ENCODE measurements around the gene ITGA5.

The ITGA5 gene

DNA sequence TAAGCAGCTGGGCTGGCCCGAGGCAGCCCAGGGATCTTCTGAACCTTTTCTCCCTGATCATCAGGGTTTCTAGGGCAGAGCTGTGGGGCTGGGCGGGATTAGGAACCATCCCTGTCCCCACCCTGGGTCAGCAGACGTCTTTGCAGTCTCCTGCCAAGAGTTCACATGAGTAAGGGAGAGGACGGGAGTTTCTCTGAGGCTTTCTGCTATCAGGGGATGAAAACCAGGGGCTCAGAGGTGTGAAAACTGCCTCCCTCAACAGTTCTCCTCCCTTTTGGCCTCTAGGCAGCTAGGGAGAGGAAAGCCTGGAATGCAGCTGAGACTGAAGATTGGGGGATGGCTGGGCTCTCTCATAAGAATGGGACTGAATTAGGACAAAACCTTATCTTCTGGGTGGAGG, 42.5 kb downstream of the ITGA5 start:
- DNase-seq: peak in 1 of 10 donors; percentile 12
- intact Hi-C loops (cut with DNase I): no loop called here

DNA sequence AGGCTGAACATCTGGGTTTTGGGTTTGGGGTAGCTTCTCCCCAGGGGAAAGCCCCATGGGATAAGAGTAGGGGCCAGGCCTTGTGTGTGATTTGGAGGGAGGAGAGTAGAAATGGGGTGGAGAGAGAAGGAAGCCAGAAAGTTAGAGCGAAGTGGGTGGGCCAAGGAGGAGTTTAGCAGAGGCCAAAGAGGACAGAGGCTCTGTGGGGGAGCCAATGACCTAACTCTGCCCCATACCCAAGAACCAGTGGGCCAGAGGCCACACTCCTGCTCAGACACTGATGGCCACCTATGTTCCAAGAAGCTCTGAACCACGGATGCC, 43.8 kb downstream of the ITGA5 start:
- intact Hi-C loops (cut with DNase I): no loop called here
- DNase-seq: peak in 1 of 10 donors; percentile 6

DNA sequence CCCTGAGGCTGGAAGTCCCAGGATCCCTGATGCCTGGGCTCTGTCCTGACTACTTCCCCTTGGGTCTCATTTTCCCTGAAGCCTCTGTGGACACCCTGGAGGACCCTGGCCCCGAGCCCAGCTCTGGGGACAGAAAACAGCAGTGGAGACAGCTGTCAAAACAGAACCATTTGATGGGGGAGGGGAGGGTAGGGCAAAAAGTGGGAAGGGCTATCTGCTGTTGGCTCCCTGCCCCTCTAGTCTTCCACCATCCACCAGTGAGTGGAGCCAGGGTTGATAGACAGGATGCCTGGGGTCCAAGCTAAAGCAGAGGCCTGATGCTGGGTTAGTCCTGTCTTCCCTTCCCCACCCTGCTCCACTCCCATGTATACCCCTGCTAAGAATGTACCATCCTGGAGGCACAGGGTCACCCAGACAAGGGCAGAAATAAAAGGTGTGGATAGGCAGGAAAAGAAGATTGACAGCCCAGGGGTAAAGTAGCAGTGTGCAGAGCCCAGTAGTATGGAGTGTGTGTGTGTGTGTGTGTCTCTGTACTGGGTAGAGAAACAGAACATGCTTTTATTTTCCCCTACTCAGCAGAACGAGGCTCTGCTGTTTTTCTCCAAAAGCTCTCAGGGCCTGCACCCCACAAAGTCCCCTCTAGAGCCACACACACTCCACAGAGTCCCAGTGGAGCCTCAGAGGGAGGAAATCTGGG, 44.4 kb downstream of the ITGA5 start:
- intact Hi-C loops (cut with DNase I): no loop called here
- peak in 1 of 10 donors; percentile 73 for DNase-seq

DNA sequence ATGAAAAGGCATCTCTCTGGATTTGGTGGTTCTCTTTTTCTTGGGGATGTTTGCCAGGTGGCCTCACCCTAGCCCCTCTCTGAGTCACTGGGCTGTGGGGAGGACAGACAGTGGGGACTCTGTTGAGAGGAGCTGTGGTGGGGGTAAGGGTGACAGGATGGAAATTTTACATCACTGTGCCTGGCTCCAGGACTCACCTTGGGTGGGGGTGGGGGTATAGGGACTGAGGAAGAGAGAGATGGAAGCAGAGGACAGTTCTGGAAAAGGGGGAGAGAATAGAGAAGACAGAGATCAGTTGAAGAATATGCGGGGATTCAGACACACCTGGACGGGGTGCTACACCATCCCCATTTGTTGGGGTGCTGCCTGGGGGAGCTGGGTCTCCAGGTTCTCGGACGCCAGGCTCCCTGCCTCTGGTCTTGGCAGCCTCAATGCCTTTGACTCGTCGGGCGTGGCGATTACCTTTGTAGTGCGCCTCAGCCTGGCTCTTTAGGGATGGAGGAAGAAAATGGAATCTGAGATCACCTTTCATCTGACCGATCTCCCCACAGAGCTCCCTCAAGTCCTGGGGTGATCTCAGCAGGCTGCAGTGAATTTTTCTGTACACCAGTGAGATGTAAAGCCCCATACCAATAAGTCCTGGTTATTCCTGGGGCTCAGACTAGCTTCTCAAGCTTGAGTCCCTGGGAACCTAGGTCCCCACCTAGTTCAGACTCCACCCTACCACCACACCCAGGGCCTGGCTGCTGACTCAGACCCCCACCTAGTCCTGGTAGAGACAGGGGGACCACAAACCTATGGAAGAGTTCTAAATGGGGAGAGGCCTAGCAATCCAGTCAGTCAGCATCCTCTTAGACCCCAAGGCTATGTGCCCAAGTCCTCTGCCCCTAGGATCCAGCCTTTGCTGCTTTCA, 45.2 kb downstream of the ITGA5 start:
- peak in 1 of 10 donors; percentile 63 for DNase-seq
- intact Hi-C loops (cut with DNase I): no loop called here

DNA sequence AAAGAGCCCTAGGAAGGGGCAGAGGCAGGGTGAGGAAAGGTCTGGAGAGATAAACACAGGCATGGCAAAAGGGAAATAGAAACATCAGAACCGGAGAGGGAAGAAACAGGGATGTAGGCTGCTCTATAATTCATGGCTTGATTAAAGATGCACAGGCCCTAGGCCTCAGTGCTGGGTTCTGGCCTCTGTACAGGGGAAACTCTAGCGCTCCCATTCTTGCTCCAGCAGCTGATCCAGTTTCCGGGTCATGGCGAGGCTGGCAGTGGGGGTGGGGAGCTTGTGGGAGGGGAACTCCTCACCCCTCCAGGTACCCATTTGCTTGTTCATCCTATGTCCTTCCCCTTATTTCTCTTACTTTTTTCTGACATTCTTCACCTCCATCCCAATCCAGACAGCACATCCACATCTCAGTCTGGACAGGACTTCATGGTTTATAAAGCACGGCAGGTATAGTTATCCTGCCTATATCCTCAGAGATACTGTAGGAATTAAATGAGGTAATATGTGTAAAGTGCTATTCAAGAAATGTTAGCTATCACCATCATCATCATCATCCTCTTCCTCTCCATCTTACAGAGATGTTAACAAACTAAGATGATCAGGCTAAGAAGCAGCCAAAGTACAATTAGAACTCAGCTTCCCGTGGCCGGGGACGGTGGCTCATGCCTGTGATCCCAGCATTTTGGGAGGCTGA, 46.8 kb downstream of the ITGA5 start:
- intact Hi-C loops (cut with DNase I): no loop called here
- DNase-seq: peak in 1 of 10 donors; percentile 42

DNA sequence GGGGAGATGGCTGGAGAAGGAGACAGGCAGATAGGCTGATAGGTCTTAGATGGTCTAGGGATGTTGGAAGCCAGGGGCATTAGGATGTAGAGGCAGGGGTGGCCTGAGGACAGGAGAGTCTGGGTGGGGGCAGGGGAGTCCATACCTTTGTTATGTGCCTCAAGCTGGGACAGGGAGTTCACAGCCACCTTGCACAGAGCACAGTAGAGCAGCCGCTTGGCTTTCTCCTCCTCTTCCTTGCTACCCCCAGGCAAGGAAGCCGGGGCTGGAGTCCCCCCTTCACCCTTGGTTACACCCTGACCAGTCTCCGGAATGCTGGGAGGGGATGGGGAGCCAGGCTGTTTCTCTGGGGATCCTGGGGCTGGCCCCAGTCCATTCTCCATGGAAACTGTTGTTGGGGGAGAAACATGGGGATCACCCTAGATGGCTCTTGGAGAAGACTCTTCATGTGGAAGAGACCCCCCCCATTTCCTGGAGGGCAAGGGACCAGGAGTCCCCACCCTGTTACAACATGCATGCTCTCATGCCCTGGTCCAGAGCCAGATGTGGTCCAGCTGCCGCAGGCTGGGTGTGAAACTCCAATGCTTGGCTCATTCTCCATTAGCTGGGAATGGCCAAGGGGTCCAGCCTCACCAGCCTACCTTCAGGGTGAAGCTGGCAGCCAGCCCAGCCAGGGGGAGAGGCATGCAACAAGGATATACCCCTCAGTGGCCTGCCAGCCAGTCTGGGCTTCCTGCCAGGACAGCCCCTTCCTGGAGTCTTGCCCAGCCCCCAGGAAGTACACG, 47.5 kb downstream of the ITGA5 start:
- peak in 2 of 10 donors; percentile 42 to 86 for DNase-seq
- intact Hi-C loops (cut with DNase I): no loop called here

DNA sequence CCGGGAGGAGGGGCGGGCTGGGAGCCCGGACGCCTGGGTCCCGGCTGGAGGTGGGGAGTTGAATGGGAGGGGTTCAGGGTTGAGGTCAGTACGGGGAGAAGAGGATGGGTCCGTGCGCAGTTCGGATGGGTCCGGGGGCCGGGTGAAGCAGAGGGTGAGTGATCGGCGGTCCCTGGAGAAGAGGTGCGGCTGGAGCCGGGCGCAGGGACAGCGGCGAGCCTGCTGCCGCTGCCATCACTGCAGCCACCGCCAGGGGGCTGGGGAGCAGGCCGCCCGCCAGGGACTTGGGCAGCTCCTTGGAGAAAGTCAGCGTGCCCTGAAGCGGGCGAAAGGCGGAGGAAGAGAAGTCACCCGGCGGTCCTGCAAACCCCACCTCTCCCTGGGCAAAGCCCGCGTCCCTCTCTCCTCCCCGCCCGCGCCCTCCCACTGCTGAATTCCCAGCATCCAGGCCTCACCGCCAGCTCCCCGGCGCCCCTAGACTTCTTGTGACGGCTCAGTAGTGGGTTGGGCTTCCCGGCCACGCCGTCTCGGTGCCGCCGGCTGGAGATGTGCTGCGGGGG, 48.8 kb downstream of the ITGA5 start:
- intact Hi-C loops (cut with DNase I): loop anchor here (1.0 kb wide), 1 partner anchor 9 kb away; no protein-coding TSS in a partner anchor
- DNase-seq: peak; percentile 59 to 97 (median 77)

DNA sequence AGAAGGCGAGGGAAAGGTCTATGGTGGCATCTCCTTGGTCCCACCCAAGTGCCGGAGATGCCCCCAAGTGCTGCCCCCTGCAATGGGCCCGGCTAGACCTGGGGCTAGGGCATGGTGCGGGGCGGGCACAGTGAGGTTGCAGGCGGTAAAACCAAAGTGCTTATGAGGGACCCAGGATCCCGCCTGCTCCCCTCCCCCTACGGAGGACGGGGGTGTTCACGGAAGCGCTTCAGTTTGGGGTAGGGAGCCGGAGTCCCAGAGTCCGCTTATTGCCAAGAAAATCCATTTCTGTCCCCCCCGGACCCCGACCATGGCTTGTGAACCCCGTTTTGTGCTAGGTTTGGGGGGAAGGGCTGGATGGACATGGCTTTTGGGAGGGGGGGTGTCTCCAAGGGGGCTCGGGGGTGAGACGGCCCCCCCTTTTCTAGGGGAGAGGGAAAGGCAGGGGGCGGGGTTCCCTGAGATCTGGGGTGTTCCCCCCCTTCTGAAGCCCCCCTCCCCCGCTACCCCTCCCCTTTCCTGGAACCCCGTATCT, 49.4 kb downstream of the ITGA5 start:
- intact Hi-C loops (cut with DNase I): loop anchor here (1.0 to 5.0 kb wide), 3 partner anchors 10 to 155 kb away; no protein-coding TSS in a partner anchor
- DNase-seq: no peak

DNA sequence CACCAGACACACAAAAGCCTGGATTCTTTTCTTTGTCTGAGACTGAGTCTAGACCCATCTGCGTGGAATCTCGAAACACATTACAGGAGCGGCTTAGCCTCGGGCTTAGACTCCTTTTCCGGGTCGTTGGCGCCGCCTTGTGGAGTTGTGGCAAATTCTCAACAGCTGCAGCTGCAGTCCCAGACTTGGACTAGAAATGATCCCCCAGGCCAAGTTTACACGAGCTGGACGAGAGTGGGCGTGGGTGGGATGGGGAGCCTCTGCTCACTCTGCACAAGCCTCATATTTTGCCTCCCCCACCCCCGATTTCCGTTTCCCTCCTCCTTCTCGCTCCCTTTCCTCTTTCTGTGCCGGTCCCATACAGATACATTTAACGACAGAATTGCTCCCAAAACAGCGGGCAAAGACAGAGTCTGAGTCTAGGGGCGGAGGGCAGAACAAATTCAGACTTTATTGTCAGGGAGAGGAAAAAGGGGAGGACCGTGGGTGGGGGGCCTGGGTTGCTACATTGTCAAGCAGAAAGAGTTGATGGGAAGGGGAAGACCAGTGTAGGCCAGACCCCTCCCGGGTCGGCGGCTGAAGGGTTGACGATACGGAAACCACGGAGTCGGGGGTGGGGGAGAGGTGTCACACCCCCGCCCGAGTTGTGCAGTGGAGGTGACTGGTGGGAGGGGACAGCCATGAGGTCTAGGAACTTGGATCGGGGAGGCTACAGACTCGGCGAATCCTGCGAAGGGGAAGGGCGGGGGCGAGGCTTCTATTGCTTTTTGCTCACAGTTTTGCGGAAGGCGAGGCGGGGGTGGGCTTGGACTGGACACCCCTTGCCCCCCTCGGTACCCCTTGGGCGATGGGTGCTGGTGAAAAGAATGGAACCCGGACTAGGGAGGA, 50.1 kb downstream of the ITGA5 start:
- intact Hi-C loops (cut with DNase I): loop anchor here (2.0 to 5.0 kb wide), 2 partner anchors 77 to 154 kb away; no protein-coding TSS in a partner anchor
- peak; percentile 81 to 98 (median 93) for DNase-seq

DNA sequence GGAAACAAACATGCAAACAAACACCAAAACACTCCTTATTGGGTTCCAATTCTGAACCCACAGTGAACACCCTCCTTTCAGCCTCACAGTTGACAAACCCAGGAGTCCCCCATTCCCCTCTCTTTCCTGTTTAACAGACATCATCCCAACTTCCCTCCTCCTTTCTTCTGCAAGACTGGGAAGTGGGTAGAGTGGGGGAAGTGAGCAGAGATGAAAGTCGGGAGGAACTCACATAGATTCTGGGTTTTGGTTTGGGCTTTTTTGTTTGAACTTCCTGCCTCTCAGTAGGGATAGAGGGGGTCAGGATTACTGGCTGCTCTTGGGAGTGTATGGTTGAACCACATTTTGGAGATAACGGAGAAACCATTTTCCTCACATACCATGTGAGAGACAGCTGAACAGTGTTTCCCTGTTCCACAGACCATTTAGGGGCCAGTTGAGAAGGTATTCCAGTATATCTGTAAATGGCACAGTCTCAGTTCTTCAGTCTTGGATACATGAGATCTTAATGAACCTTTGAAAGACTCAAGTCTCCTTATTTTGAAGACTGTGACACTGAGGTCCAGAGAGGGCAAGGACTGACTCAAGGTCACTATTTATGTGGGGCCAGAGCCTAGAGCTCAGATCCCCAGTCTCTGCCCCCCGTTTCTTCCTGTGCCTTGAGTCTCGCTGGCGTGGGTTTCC, 50.9 kb downstream of the ITGA5 start:
- DNase-seq: no peak
- intact Hi-C loops (cut with DNase I): loop anchor here (2.0 to 5.0 kb wide), 2 partner anchors 76 to 153 kb away; no protein-coding TSS in a partner anchor

DNA sequence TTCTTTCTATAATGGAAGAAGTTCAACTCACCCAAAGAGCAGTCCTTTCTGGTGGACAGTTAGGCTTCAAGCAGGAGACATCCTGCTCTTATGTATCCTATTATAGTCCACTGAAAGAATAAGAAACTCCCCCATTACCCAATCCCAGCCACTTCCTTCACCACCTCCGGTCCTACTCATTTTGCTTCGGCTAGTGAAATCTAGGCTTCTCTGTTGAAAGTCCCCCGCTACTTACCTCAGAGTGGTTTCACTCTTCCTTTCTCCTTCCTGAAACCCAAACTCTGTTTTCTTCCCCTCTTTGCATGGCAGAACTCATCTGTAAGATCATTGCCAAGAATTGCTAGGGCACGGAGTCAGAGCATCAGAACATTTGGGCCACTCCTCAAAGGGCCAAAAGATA, 54.7 kb downstream of the ITGA5 start, which contains the start of gene GPR84:
TSS of gene GPR84 (minus strand) at position 74 of the 400 bp plus-strand sequence. CDS start 635 bp downstream, outside the sequence.
- DNase-seq: no peak
- intact Hi-C loops (cut with DNase I): no loop called here

DNA sequence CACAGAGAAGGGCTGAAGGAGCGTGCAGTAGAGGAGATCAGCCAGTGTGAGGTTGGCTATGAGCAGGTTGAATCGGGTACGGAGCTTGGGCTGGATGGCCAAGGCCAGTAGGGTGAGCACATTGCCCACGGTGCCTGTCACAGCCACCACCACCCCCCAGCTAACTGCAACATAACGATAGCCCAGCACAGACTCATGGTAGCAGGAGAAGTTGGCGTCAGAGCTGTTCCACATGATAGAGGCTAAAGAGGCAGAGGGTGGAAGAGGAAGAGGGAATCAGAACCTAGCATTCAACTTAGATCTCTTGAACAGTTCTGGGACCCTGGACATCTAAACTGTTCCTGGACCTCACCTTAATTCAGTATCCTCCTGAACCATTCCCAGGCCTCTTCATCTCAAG, 55.4 kb downstream of the ITGA5 start:
- DNase-seq: no peak
- intact Hi-C loops (cut with DNase I): no loop called here

DNA sequence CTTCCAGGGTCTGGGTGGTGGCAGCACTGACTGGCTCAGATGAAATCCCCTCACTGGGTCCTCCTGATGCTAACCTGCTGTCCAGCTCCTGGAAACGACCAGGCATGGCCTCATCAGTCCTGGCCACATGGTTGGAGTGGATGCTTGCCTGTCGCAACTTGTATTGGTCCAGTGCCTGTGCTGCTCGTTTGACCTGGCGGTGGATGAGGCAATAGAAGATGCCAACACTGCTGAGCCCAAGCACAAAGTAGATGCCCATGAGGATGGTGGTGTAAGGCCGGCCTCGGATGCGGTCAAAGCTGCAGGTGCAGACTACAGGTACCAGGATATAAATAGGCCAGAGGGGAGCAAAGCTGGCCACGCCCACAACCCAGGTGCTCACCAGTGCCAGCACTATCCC, 56.0 kb downstream of the ITGA5 start:
- intact Hi-C loops (cut with DNase I): no loop called here
- no peak for DNase-seq

DNA sequence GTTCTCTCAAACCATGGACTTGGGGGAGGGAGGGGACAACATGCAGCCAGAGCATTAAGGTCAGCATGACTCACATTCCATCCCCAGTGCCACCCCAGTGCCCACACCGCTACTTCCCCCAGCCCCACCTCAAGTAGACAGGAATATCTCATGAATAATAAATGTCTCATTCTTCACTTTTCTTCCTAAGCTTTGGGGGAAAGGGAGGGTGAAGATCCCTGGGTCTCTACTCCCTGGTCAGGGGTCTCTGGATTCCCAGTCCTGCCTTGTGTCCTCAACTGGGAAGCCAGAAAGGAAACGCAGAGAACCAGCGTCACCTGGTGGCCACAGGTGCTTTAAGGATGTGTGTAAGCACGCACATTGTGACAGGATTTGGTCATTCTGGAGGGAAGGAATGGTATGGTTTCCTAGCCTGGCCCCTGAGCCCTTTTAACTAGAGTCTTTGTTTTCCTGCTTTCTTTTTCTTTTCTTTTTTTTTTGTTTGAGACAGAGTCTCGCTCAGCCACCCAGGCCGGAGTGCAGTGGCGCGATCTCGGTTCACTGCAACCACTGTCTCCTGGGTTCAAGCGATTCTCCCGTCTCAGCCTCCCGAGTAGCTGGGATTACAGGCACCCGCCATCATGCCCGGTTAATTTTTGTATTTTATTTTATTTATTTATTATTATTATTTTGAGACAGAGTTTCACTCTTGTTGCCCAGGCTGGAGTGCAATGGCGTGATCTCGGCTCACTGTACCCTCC, 58.2 kb downstream of the ITGA5 start:
- intact Hi-C loops (cut with DNase I): no loop called here
- peak in 9 of 10 donors; percentile 69 to 97 (median 85) for DNase-seq

DNA sequence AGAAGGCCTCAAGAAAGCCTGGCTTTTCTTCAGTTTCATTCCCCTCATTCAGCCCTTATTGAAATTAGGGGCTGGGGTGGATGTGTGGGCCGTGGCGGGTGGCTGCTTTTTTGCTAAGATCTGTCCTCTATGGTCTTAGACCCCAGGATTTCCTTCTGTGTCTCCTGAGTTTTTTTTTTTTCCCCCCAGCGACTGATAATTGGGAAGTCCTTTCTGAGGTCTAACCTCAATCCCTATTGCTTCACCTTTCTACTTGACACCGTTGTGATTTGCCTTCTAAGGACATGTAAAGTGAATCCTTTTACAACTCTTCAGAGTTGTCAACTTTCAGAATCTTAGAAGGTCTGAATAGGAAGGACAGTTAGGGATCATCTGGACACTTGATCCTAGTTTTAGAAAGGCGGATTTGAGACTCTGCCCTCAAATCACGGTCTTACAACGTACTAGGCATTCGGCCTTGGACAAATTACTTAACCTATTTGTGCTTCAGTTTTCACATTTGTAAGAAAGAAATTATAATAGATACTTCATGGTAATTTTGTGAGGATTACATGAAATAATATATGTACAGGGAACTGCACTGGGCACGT, 59.2 kb downstream of the ITGA5 start:
- intact Hi-C loops (cut with DNase I): loop anchor here (1.0 kb wide), 1 partner anchor 35 kb away; the partner anchor contains the start of gene COPZ1
- DNase-seq: no peak

DNA sequence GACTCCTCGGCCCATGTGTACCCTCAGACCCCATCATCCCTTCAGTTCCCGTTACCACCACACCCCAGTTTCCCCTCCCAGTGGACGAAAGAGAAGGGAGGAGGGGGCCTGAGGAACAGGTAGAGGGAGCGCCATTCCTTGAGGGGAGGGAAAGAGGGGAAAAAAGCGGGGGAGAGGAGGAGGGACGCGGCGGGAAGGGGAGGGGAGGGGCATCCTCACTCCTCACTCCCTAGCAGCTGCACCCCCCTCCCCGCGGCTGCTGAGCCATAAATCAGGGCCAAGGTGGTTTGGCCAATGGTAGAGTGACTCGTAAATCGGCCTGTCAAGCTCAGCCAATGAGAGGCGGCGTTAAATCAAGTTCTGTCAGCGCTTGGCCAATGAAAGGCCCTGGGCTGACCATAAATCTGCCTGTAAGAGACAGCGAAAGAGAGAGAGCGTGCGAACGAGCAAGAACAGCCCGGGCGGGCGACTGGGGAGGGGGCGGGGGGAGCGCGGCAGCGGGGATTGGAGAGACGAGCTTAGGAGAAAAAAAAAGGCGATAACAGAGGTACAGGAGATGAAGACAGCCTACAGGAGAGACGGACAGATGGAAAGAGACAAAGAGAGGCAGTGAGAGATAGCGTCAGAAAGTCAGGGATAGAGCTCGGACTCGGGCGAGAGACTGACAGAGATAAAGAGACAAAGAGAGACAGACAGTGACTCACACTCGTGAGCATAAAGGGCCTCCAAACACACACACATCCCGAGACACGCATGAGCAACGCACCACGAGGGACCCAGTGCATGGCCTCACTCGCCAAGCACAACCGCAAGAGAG, 59.9 kb downstream of the ITGA5 start:
- intact Hi-C loops (cut with DNase I): loop anchor here (1.0 kb wide), 1 partner anchor 34 kb away; the partner anchor contains the start of gene COPZ1
- peak; percentile 94 to 99 (median 96) for DNase-seq
